Urinary bladder (tissue), 4 donors: ENCODE results near the gene OPA1. TPM values are rescaled to one million over a fixed set of nuclear protein-coding genes. Genes with fewer than 3 reads are reported as not detected.
"Not testable (repeated sequence)": the region's sequence is repeated elsewhere in the genome, so short reads cannot be mapped to it uniquely, and the experiment has no call there.

Experiments used
- DNase-seq: peaks from one replicate; pipeline ENCODE4 v3.0.0-alpha.2; 2015; ENCODE audit errors: extremely low spot score
- H3K27ac ChIP-seq: one replicate; pipeline ENCODE4 v1.5.1; 2013; ENCODE audit warnings: low read depth, mild to moderate bottlenecking, moderate library complexity
- H3K36me3 ChIP-seq: one replicate; pipeline ENCODE4 v1.6.1; 2013; ENCODE audit warnings: mild to moderate bottlenecking, moderate library complexity; ENCODE audit not compliant: insufficient read depth
- H3K4me1 ChIP-seq: one replicate; pipeline ENCODE4 v1.6.1; 2013; ENCODE audit warnings: mild to moderate bottlenecking, moderate library complexity; ENCODE audit not compliant: insufficient read depth
- H3K4me3 ChIP-seq: one replicate; pipeline ENCODE4 v1.5.1; 2013; ENCODE audit warnings: low read depth, low read length
- WGBS: extraction: QIAGEN DNeasy Blood & Tissue Kit; methylation state at CpG from one replicate; pipeline ENCODE4 v1.1.7; 2013; 5-methylcytosine and 5-hydroxymethylcytosine counted together
- polyA plus RNA-seq: library from polyadenylated mRNA; stranded (reverse); fragments of 200-250 nt; gene quantifications from one replicate; pipeline ENCODE4 v1.2.3, GENCODE V29; 2013
- total RNA-seq: library from RNA; depleted of rRNA; stranded (reverse); fragments of >200 nt; gene quantifications from one replicate; pipeline ENCODE4 v1.2.3, GENCODE V29; 2014
- donor health status: healthy with polysubstance abuse.
- donor health status: healthy.

OPA1 gene
- total and polyA plus RNA-seq, 2 donors: 26.0 to 106 TPM

- Histone ChIP-seq H3K27ac (no peak overlapping the region), H3K4me1 (no peaks in the 10 kb centered on the region), H3K4me3 (no peak overlapping the region), H3K36me3 (no peaks in the 10 kb centered on the region)
- no peak for DNase-seq
- WGBS: 94% methylated on average over 2 of the region's 2 CpGs
Measured at GRCh38 chr3:193598202-193598601, 5.2 kb downstream of the OPA1 start.

GRCh38 chr3:193599393-193599792 is 6.4 kb downstream of the OPA1 start:
- Histone ChIP-seq H3K4me1 (no peaks in the 10 kb centered on the region), H3K27ac (no peak overlapping the region), H3K4me3 (no peak overlapping the region), H3K36me3 (no peaks in the 10 kb centered on the region)
- no peak for DNase-seq
- 91% methylated on average over 1 of the region's 1 CpG for WGBS

- Histone ChIP-seq H3K27ac (no peak overlapping the region), H3K36me3 (no peaks in the 10 kb centered on the region), H3K4me3 (no peak overlapping the region), H3K4me1 (no peaks in the 10 kb centered on the region)
- no peak for DNase-seq
- 64% methylated on average over 2 of the region's 2 CpGs for WGBS
Measured at GRCh38 chr3:193605876-193606275, 12.9 kb downstream of the OPA1 start.

GRCh38 chr3:193606892-193607291 is 13.9 kb downstream of the OPA1 start:
- H3K4me1 ChIP-seq, H3K27ac ChIP-seq, H3K36me3 ChIP-seq, DNase-seq, H3K4me3 ChIP-seq: not testable (repeated sequence)

GRCh38 chr3:193610516-193610915 is 17.5 kb downstream of the OPA1 start:
- WGBS: 98% methylated on average over 11 of the region's 11 CpGs
- not testable (repeated sequence) for H3K4me1 ChIP-seq, H3K36me3 ChIP-seq, H3K4me3 ChIP-seq, H3K27ac ChIP-seq, DNase-seq

- H3K4me1 ChIP-seq: no peaks in the 10 kb centered on the region
- DNase-seq: no peak
- WGBS: 77% methylated on average over 2 of the region's 2 CpGs
- no peak overlapping the region for H3K27ac ChIP-seq
- peaks cover 2% of the 10 kb centered on the region for H3K36me3 ChIP-seq
- H3K4me3 ChIP-seq: no peak overlapping the region
Measured at GRCh38 chr3:193614430-193614829, 21.4 kb downstream of the OPA1 start.

GRCh38 chr3:193617628-193618027 is 24.6 kb downstream of the OPA1 start:
- H3K4me3 ChIP-seq: no peak overlapping the region
- no peaks in the 10 kb centered on the region for H3K4me1 ChIP-seq
- no peak overlapping the region for H3K27ac ChIP-seq
- H3K36me3 ChIP-seq: peaks cover 2% of the 10 kb centered on the region
- DNase-seq: no peak
- 95% methylated on average over 1 of the region's 1 CpG for WGBS

- H3K36me3 ChIP-seq: peaks cover 2% of the 10 kb centered on the region
- H3K4me3 ChIP-seq: no peak overlapping the region
- no peaks in the 10 kb centered on the region for H3K4me1 ChIP-seq
- WGBS: 91% methylated on average over 1 of the region's 1 CpG
- H3K27ac ChIP-seq: no peak overlapping the region
- DNase-seq: no peak
Measured at GRCh38 chr3:193620057-193620456, 27.0 kb downstream of the OPA1 start.

GRCh38 chr3:193620650-193621049 is 27.6 kb downstream of the OPA1 start:
- H3K4me3 ChIP-seq: no peak overlapping the region
- DNase-seq: no peak
- H3K36me3 ChIP-seq: peaks cover 2% of the 10 kb centered on the region
- H3K4me1 ChIP-seq: no peaks in the 10 kb centered on the region
- H3K27ac ChIP-seq: no peak overlapping the region

- H3K4me1 ChIP-seq: no peaks in the 10 kb centered on the region
- peaks cover 2% of the 10 kb centered on the region for H3K36me3 ChIP-seq
- H3K4me3 ChIP-seq: no peak overlapping the region
- H3K27ac ChIP-seq: no peak overlapping the region
- WGBS: 93% methylated on average over 4 of the region's 4 CpGs
- no peak for DNase-seq
Measured at GRCh38 chr3:193621127-193621526, 28.1 kb downstream of the OPA1 start.

- Histone ChIP-seq H3K4me3 (no peak overlapping the region), H3K27ac (no peak overlapping the region), H3K36me3 (peaks cover 2% of the 10 kb centered on the region), H3K4me1 (no peaks in the 10 kb centered on the region)
- DNase-seq: no peak
- 25% methylated on average over 3 of the region's 3 CpGs for WGBS
Measured at GRCh38 chr3:193630005-193630404, 37.0 kb downstream of the OPA1 start.

GRCh38 chr3:193637831-193638230 is 44.8 kb downstream of the OPA1 start:
- Histone ChIP-seq H3K27ac (no peak overlapping the region), H3K4me1 (no peaks in the 10 kb centered on the region), H3K36me3 (peaks cover 2% of the 10 kb centered on the region), H3K4me3 (no peak overlapping the region)
- DNase-seq: no peak
- 92% methylated on average over 3 of the region's 3 CpGs for WGBS

- H3K36me3 ChIP-seq: peaks cover 4% of the 10 kb centered on the region
- DNase-seq: no peak
- 91% methylated on average over 3 of the region's 3 CpGs for WGBS
- no peak overlapping the region for H3K4me3 ChIP-seq
- no peaks in the 10 kb centered on the region for H3K4me1 ChIP-seq
- H3K27ac ChIP-seq: no peak overlapping the region
Measured at GRCh38 chr3:193638833-193639232, 45.8 kb downstream of the OPA1 start.

- no peak overlapping the region for H3K4me3 ChIP-seq
- WGBS: 87% methylated on average over 5 of the region's 5 CpGs
- DNase-seq: no peak
- H3K36me3 ChIP-seq: peaks cover 4% of the 10 kb centered on the region
- H3K27ac ChIP-seq: no peak overlapping the region
- no peaks in the 10 kb centered on the region for H3K4me1 ChIP-seq
Measured at GRCh38 chr3:193640165-193640715, 47.2 kb downstream of the OPA1 start.
